Stimulated activated CD4-positive, alpha-beta T cell treated with anti-CD3 and anti-CD28 coated beads, TNF-alpha, amount 100 ng/mL, for 48 hours (primary cell): ENCODE results near the gene GNAQ.
"Not testable (repeated sequence)": the region's sequence is repeated elsewhere in the genome, so short reads cannot be mapped to it uniquely, and the experiment has no call there.

Experiments
- DNase-seq, 3 donors: peaks; one replicate each; pipeline ENCODE4 v3.0.0-alpha.2; 2020; ENCODE audit warnings: low read depth in 3 of 3

GNAQ gene

GRCh38 chr9:78031444-78031892 is at the start of gene GNAQ:
Gene GNAQ (minus strand): TSS chr9:78031811. CDS start chr9:78031235, 576 bp downstream.
- DNase-seq, result peak in 1 of 3 donors; percentile 40

GRCh38 chr9:78074385-78075291 is 43.0 kb upstream of the GNAQ start:
- DNase-seq, result no peak

GRCh38 chr9:78073722-78074121 is 42.1 kb upstream of the GNAQ start:
- DNase-seq, result no peak

GRCh38 chr9:78072586-78073199 is 41.1 kb upstream of the GNAQ start:
- DNase-seq, result no peak

DNA sequence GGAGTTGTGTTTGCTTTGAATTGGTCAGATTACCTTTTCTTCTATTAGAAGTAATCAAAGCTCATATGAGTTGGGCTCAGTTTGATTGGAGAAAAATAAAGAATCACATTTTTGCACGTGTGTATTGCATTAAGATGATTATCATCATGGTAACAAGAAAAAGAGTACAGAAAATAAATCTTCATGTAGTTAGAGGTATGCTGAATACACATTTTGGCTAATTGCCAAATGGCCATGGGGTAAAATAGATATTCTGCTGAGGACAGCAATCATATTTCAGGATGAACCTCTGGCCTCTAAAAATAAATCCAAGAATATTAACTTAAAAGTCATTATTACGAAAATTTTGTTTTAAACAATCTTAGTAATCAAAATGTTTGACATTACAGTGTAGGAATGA is 38.9 kb upstream of the GNAQ start:
- DNase-seq, result no peak

GRCh38 chr9:78064075-78064474 is 32.5 kb upstream of the GNAQ start:
- no peak for DNase-seq

- DNase-seq, result no peak
Observed at GRCh38 chr9:78062710-78063109, 31.1 kb upstream of the GNAQ start.

GRCh38 chr9:78054218-78054617 is 22.6 kb upstream of the GNAQ start:
- not testable (repeated sequence) for DNase-seq

DNA sequence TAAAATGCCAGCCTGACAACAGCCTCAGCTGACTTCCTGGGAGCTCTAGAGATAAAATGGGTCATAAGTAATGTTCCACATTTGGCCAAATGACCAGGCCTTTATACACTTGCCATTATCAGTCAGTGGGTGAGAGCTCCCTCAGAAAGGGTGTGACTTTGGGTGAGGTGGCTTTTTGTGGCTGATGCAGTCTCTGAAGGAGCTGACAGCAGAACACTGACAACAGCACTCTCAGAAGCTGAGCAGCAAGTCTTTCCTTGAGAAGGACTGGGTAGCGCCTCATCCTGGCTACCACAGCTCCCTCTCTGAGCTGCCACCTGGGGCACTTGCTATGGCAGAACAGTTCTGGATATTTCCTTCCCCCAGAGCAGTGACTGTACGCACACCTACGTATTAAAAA is 22.0 kb upstream of the GNAQ start:
- DNase-seq, result no peak

GRCh38 chr9:78050421-78050820 is 18.8 kb upstream of the GNAQ start:
- no peak for DNase-seq

- DNase-seq, result no peak
Observed at GRCh38 chr9:78049484-78049883, 17.9 kb upstream of the GNAQ start.

DNA sequence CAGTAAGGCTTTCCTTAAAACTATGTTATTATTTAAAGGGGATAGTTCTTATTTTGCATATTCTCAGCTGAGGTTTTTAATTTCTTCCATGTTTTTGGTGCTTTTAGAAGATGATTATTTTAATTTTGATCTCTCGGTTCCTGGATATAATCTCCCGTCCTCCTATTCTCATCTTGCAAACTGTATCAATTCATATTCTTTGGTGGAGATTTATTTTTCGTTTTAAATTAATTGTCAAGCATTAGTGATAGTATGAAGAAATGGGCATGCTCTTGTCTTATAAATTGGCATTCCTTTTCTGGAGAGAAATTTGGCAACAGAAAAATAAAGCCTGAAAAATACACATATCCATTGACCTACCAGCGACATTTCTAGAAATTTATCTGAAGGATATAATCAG is 15.5 kb upstream of the GNAQ start:
- no peak for DNase-seq

DNA sequence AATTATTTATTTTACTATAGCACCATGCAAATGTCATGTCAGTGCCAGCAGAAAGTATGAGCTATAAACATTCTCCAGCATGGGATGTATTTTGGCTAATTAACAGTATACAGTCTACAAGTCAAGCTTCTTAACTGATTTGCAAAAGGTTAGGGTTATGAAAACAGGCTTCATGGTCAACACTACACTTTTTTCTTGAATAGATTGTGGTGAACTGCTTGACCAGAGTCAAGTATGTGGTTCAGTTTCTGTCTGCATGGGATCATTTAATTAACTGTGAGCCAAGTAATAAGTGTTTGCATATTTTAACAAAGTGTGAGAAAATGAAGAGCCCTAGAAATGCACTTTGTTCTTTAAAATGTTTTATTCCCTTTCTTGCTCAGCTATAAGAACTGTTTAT is 14.5 kb upstream of the GNAQ start:
- no peak for DNase-seq

DNA sequence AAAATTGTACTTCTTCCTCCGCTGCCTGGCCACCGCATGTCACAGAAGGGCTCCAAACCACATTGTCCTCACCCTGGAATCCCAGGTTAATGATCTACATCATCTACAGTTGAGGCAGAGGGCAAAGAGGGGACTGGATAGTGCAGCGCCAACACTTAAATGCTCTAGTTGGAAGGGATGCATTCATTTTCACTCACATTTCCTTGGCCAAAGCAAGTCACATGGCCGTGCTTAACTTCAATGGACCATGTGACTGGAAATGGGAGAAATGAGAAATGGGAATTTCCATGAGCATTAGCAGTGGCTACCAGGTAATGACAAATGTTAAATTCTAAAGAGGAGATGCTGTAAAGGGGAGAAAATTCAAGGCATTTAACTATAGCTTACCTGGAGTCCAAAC is 13.3 kb upstream of the GNAQ start:
- DNase-seq, result no peak

- DNase-seq, result no peak
Observed at GRCh38 chr9:78044189-78044588, 12.6 kb upstream of the GNAQ start.

- DNase-seq, result no peak
Observed at GRCh38 chr9:78041971-78042370, 10.4 kb upstream of the GNAQ start.

DNA sequence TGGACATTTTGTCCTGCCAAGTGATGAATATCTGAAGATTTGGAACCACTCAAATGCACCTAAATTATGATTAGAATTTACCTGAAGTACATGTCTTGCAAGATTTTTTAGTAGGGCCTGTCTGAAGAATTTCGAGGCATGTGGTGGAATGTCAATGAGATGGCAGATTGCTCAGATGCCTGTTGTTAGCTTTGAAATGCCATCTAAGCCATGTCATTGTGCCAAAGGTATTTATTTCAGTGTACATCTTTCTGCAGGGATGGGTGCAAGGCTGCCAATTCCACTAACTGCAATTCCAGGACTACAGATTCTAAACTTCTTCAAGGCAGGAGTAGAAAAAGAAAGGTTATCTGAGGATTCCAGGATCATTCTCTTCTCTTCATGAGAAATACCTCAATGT is 9.1 kb upstream of the GNAQ start:
- DNase-seq, result no peak

DNA sequence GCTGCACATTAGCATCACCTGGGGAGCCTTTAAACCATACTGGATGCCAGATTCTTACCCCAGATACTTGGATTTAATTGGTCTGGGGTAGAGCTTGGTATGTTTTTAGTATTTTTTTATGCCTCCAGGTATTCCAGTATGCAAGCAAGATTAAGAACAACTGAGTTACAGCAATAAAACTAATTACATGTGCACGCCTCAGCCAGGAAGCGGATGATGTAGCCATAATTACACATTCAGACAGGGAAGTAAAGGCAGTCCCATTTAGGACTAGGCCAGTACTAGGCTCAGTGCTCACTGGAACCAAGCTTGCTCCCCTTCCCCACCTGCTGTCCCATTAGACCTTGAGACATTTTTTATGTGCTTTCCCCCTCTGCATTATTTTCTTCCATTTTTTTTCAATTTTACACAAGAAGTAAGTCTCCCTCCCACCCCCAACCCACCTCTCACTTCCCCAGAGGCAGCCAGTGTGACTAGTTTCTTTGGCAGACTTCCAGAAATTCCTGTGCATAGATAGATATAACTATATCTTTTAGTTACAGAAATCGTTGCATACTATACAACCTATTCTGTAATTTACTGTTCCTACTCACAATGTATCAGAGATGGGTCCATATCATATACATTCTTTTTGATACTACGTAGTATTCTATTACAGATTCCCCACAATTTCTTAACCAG is 7.1 kb upstream of the GNAQ start:
- DNase-seq, result no peak

- peak in 1 of 3 donors; percentile 43 for DNase-seq
Observed at GRCh38 chr9:78035383-78035993, 3.9 kb upstream of the GNAQ start.

- DNase-seq, result no peak
Observed at GRCh38 chr9:78033870-78034269, 2.3 kb upstream of the GNAQ start.

- no peak for DNase-seq
Observed at GRCh38 chr9:78032730-78033457, 1.3 kb upstream of the GNAQ start.
